Kidney epithelial cell (primary cell): Measurements from ENCODE around the gene MED16. TPM values are rescaled to one million over a fixed set of nuclear protein-coding genes. Genes with fewer than 3 reads are reported as not detected.

Source experiments
- DNase-seq: peaks from one replicate; pipeline ENCODE4 v3.0.0-alpha.2; 2010; ENCODE audit warnings: low read depth
- H3K27me3 ChIP-seq: 2 replicates; pipeline ENCODE4 v1.6.0; 2011; ENCODE audit warnings: low read length; ENCODE audit not compliant: control insufficient read depth, insufficient read depth
- H3K36me3 ChIP-seq: 2 replicates; pipeline ENCODE4 v1.5.1; 2011; ENCODE audit warnings: low read length; ENCODE audit not compliant: control insufficient read depth, insufficient read depth
- H3K4me3 ChIP-seq: 2 replicates; pipeline ENCODE4 v1.5.1; 2011; ENCODE audit warnings: low read depth, mild to moderate bottlenecking, control low read depth, low read length
- total RNA-seq: library from RNA; depleted of rRNA; stranded (reverse); fragments of >200 nt; gene quantifications from 2 replicates; pipeline ENCODE4 v1.2.3, GENCODE V29; 2015
- TF ChIP-seq, protein P1 (sequence below): IDR thresholded peaks from 2 replicates; pipeline ENCODE4 v1.5.1; 2011; ENCODE audit warnings: mild to moderate bottlenecking, moderate library complexity, low read length, control low read depth, inconsistent platforms; ENCODE audit not compliant: insufficient read depth, poor library complexity, severe bottlenecking

Gene MED16
- total RNA-seq, 1 donor from 2014 or later = 40.1 TPM

DNA sequence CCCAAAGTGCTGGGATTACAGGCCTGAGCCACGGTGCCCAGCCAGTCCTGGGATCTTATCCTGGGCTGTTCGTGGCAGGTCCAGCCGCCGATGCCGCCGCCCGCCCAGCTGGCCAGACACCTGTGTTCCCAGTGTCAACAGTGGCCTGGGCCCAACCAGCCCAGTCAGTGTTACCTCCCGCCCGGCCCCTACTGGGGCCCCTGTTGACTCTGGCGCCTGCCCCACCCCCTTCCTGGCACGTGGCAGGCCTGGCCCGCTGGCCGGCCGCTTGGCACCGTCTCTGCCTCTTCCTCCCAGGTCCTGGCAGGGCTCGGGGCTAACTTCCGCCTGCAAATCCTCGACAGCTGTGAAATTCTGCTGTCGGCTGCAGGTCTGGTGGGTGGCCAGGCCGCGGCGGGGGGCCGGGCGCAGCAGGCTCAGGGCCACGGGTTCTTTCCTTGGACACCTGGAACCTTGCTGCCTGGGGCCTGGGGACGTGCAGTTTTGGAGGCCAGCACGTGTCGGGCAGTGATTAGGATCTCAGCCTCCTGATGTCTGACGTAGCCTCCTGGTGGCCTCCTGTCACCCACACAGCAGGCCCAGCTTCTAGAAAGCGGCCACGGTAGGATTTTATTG lies 42.0 kb upstream of the MED16 start:
- TF ChIP-seq, protein P1, sequence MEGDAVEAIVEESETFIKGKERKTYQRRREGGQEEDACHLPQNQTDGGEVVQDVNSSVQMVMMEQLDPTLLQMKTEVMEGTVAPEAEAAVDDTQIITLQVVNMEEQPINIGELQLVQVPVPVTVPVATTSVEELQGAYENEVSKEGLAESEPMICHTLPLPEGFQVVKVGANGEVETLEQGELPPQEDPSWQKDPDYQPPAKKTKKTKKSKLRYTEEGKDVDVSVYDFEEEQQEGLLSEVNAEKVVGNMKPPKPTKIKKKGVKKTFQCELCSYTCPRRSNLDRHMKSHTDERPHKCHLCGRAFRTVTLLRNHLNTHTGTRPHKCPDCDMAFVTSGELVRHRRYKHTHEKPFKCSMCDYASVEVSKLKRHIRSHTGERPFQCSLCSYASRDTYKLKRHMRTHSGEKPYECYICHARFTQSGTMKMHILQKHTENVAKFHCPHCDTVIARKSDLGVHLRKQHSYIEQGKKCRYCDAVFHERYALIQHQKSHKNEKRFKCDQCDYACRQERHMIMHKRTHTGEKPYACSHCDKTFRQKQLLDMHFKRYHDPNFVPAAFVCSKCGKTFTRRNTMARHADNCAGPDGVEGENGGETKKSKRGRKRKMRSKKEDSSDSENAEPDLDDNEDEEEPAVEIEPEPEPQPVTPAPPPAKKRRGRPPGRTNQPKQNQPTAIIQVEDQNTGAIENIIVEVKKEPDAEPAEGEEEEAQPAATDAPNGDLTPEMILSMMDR = no peak
- Histone ChIP-seq H3K36me3 (no peaks in the 10 kb centered on the region), H3K4me3 (no peak overlapping the region), H3K27me3 (no peaks in the 10 kb centered on the region)
- no peak for DNase-seq

DNA sequence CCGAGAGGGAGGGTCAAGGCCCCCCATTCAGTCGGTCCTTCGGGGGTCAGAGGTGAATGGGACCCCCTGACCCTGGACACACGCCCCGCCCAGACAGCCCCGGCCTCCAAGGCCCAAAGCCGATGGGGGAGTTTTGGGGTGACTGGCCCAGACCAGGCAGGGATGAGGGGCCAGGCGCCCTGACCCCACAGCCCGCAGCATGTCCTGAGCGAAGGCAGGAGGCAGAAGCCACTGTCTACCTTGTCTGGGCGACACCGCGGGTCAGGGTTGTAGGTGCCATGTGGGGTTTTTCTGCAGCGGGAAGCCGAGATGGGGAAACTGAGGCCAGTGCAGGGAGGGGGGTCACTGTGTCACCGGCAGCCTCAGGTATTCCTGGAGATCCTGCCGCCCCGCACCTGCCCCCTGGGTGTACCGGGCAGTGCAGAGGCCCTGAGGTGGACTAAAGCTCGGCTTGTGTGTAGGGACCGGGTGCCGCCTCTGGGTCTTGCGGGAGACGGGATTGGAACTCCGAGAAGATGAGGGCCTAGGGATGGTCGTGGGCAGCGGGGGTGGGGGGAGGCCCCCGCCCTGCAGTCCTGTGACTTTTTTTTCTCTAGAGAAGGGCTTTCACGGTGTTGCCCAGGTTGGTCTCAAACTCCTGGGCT lies 41.3 kb upstream of the MED16 start:
- DNase-seq = no peak
- H3K4me3 ChIP-seq = no peak overlapping the region
- H3K27me3 ChIP-seq = no peaks in the 10 kb centered on the region
- TF ChIP-seq, protein P1 = no peak
- H3K36me3 ChIP-seq = no peaks in the 10 kb centered on the region

DNA sequence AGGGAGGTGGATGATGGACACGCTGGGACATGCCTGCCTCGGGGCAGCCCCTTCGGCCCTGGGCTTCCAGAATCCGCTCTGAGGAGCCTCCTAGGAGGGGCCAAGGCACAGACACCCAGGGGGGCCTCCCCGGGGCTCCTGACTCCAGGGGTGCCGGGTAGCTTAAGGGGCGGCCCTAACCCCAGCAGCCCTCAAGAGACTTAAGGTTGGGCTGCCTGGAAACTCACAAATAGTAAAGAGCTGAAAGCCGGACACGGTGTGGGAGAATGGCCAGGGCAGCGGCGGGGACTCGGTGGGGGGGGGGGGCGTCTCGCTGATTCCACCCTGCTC lies 40.5 kb upstream of the MED16 start:
- TF ChIP-seq, protein P1 = no peak
- H3K4me3 ChIP-seq = no peak overlapping the region
- no peak for DNase-seq
- no peaks in the 10 kb centered on the region for H3K27me3 ChIP-seq
- H3K36me3 ChIP-seq = no peaks in the 10 kb centered on the region

DNA sequence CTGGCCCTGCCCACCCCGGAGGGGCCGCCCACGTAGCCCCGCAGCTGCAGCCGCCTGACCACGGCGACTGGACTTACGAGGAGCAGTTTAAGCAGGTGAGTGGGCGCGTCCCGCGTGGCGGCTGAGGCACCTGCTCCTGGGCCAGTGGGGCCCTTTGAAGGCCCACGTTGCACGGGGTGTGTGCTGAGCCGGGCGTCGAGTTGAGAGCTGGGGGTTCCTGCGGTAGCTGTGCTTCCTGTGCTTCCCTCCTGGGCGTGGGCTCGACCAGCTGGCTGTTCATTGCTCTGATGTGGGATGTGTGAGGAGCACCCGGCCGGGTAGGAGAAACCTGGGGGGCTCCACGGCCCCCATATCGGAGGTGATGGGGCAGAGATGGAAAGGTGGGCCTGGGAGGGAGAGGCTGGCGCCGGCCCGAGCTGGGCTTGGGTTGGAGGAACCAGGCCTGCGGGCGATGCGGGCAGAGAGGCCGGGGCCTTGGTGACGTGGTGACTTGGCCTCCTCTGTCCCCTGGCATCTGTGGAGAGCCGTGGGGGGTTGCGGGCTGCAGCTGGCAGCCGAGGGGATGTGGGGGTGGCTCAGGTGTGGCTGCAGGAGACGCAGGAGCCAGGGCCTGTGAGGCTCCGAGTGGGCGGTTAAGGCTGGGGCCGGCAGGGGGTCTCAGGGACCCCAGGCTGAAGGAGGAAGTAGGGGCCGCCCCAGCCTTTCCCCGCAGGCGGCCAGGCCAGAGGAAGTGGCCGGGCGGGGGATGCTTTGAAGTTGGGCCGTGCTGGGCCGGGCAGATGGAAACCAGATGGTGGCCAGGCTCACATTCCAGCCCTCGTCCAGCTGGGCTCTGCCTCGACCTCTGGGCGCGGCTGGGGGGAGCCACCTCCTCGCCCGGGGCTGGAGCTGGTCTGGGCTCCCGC lies 39.9 kb upstream of the MED16 start:
- TF ChIP-seq, protein P1 = no peak
- H3K36me3 ChIP-seq = no peaks in the 10 kb centered on the region
- no peaks in the 10 kb centered on the region for H3K27me3 ChIP-seq
- DNase-seq = no peak
- no peak overlapping the region for H3K4me3 ChIP-seq

DNA sequence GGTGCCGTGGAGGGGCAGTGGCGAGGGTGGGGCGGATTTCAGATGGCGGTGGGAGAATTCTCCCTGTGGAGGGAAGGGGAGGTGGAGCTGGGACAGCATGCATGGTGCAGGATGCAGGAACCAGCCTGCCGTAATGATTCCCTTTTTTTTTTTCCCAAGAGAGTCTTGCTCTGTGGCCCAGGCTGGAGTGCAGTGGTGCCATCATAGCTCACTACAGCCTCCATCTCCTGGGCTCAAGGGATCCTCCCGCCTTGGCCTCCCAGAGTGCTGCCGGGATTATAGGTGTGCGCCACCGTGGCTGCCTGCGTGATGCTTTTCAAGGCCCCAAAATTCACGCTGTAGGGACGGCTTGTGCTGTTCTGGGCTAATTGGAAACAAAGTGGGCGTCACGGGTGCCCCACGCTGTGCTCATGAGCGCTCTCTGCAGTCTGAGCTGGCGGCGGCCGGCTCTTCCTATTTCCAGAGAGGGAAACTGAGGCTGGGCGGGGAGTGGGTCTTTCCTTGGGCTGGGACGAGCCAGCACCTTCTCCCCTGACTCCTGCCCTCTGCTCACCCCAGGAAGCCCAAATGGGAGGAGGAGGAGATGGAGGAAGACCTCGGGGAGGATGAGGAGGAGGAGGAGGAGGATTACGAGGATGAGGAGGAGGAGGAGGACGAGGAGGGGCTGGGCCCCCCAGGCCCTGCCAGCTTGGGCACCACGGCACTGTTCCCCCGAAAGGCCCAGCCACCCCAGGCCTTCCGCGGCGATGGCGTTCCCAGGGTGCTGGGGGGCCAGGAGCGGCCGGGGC lies 39.1 kb upstream of the MED16 start:
- no peak for DNase-seq
- TF ChIP-seq, protein P1 = no peak
- H3K36me3 ChIP-seq = no peaks in the 10 kb centered on the region
- H3K27me3 ChIP-seq = no peaks in the 10 kb centered on the region
- H3K4me3 ChIP-seq = no peak overlapping the region
